Measurements from ENCODE around the gene MUC3A.

The MUC3A gene

GRCh38 chr7:100946766-100947365, 2.5 kb upstream of the MUC3A start:
- no peak for DNase-seq (ENCODE audit: low read depth in 4 of 4, low spot score in 1 of 4)

GRCh38 chr7:100947792-100948191, 1.5 kb upstream of the MUC3A start:
- DNase-seq (ENCODE audit: low read depth in 4 of 4, low spot score in 1 of 4) = no peak

GRCh38 chr7:100949933-100950443, 654 bp downstream of the MUC3A start:
- DNase-seq (ENCODE audit: low read depth in 4 of 4, low spot score in 1 of 4) = no peak

GRCh38 chr7:100951172-100951571, 1.8 kb downstream of the MUC3A start:
- no peak for DNase-seq (ENCODE audit: low read depth in 4 of 4, low spot score in 1 of 4)

GRCh38 chr7:100951888-100952560, 2.7 kb downstream of the MUC3A start:
- no peak for DNase-seq (ENCODE audit: low read depth in 4 of 4, low spot score in 1 of 4)

- no peak for DNase-seq (ENCODE audit: low read depth in 4 of 4, low spot score in 1 of 4)
Measured at GRCh38 chr7:100952641-100953040, 3.3 kb downstream of the MUC3A start.

- no peak for DNase-seq (ENCODE audit: low read depth in 4 of 4, low spot score in 1 of 4)
Measured at GRCh38 chr7:100957832-100958421, 8.6 kb downstream of the MUC3A start.

GRCh38 chr7:100959894-100960293, 10.6 kb downstream of the MUC3A start:
- DNase-seq (ENCODE audit: low read depth in 4 of 4, low spot score in 1 of 4) = no peak

- DNase-seq (ENCODE audit: low read depth in 4 of 4, low spot score in 1 of 4) = no peak
Measured at GRCh38 chr7:100962537-100962936, 13.2 kb downstream of the MUC3A start.

- DNase-seq (ENCODE audit: low read depth in 4 of 4, low spot score in 1 of 4) = no peak
Measured at GRCh38 chr7:100963386-100963785, 14.1 kb downstream of the MUC3A start.

- DNase-seq (ENCODE audit: low read depth in 4 of 4, low spot score in 1 of 4) = no peak
Measured at GRCh38 chr7:100963874-100964273, 14.5 kb downstream of the MUC3A start.

- DNase-seq (ENCODE audit: low read depth in 4 of 4, low spot score in 1 of 4) = no peak
Measured at GRCh38 chr7:100964630-100965029, 15.3 kb downstream of the MUC3A start.

GRCh38 chr7:100965045-100965722, 15.8 kb downstream of the MUC3A start:
- no peak for DNase-seq (ENCODE audit: low read depth in 4 of 4, low spot score in 1 of 4)

GRCh38 chr7:100965723-100966541, 16.6 kb downstream of the MUC3A start:
- peak; percentile 53 to 72 (median 62) for DNase-seq (ENCODE audit: low read depth in 4 of 4, low spot score in 1 of 4)

GRCh38 chr7:100966542-100967291, 17.4 kb downstream of the MUC3A start:
- DNase-seq (ENCODE audit: low read depth in 4 of 4, low spot score in 1 of 4) = no peak

- no peak for DNase-seq (ENCODE audit: low read depth in 4 of 4, low spot score in 1 of 4)
Measured at GRCh38 chr7:100967292-100967863, 18.0 kb downstream of the MUC3A start.

- no peak for DNase-seq (ENCODE audit: low read depth in 4 of 4, low spot score in 1 of 4)
Measured at GRCh38 chr7:100968031-100968430, 18.7 kb downstream of the MUC3A start.

- no peak for DNase-seq (ENCODE audit: low read depth in 4 of 4, low spot score in 1 of 4)
Measured at GRCh38 chr7:100968650-100969049, 19.3 kb downstream of the MUC3A start.

GRCh38 chr7:100969066-100969615, 19.8 kb downstream of the MUC3A start, which contains the start of gene MUC12:
TSS of gene MUC12 (plus strand) at chr7:100969565. CDS start at chr7:100969623, 58 bp downstream.
- no peak for DNase-seq (ENCODE audit: low read depth in 4 of 4, low spot score in 1 of 4)
